Pancreas (tissue), 10 donors: ENCODE results near the gene SPATS2L. TPM values are rescaled to one million over a fixed set of nuclear protein-coding genes. Genes with fewer than 3 reads are reported as not detected.

ENCODE experiments used
- ATAC-seq, 4 donors: fragments of 200-7000 bp; cut with Tn5 transposase; one replicate each; pipeline versions ENCODE4 v1.8.0 to v1.9.1; 2020; ENCODE audit warnings: mild to moderate bottlenecking in 4 of 4, moderate library complexity in 4 of 4
- DNase-seq, 6 donors: peaks; one replicate each; pipeline ENCODE4 v3.0.0-alpha.2; 2020
- FAIRE-seq: peaks from 2 replicates; lab custom pipeline; 2012; peaks lifted over from hg19 to GRCh38; lab: Jason Lieb, UNC
- H3K27ac ChIP-seq, 4 donors: fragments of 200-600 bp; sonication (generic); 1 replicate in 3 of 4; 2 replicates in 1 of 4; pipeline versions ENCODE4 v1.5.0 to v1.8.0; 2020
- H3K27me3 ChIP-seq, 4 donors: fragments of 200-600 bp; one replicate each; pipeline ENCODE4 v1.8.0; 2021
- H3K36me3 ChIP-seq, 3 donors: fragments of 200-600 bp; sonication (generic) in 1 of 3; one replicate each; pipeline versions ENCODE4 v1.5.0 to v1.8.0; 2020 to 2021
- H3K4me1 ChIP-seq, 3 donors: fragments of 200-600 bp; one replicate each; pipeline ENCODE4 v1.8.0; 2021
- H3K4me3 ChIP-seq, 4 donors: fragments of 200-600 bp; sonication (generic) in 2 of 4; one replicate each; pipeline versions ENCODE4 v1.5.0 to v1.8.0; 2020 to 2021
- H3K9me3 ChIP-seq, 4 donors: fragments of 200-600 bp; one replicate each; pipeline ENCODE4 v1.8.0; 2021
- CTCF ChIP-seq, 4 donors: fragments of 200-600 bp; sonication (generic) in 3 of 4; IDR thresholded peaks; one replicate each; pipeline versions ENCODE4 v1.5.0 to v1.8.0; 2021; ENCODE audit warnings: antibody characterized with exemption in 4 of 4
- WGBS, 2 donors: extraction: QIAGEN DNeasy Blood & Tissue Kit; methylation state at CpG; one replicate each; pipeline ENCODE4 v1.1.7; 2013; 5-methylcytosine and 5-hydroxymethylcytosine counted together
- intact Hi-C, 3 donors: fragments of 100-400 bp; cut with DNase I; formaldehyde crosslinking; loops; one replicate each; pipeline versions ENCODE4 v1.11.1 to v1.14.2; 2022
- polyA plus RNA-seq, 2 donors: library from polyadenylated mRNA; stranded (reverse); fragments of 200-250 nt; gene quantifications; one replicate each; pipeline ENCODE4 v1.2.3, GENCODE V29; 2013
- total RNA-seq, 6 donors: library from RNA; stranded (reverse); fragmentation: NEBNext Ultra II Directional in 4 of 6; extraction: Animal tissue kit (Norgen Biotek cat#: 25700) in 4 of 6; gene quantifications; one replicate each; pipeline versions ENCODE4 v1.2.1 to v1.2.4, GENCODE V29; 2021 to 2023
- donor health status: healthy with polysubstance abuse.
- donor health status: DM: no; HTN: no; CAD: no; lungs with moderate emphysema.
- donor health status: DM: no; HTN: no; CAD: no.
- donor health status: control.
- donor health status: control.
- donor health status: Bipolar disorder and iron deficiency.
- donor health status: DM: yes; HTN: yes; CAD: no.
- donor health status: DM: no; HTN: no; CAD: no.
- donor health status: DM: no; HTN: no; CAD: no.
- donor health status: DM: yes; HTN: yes; CAD: no.

The SPATS2L gene
- total and polyA plus RNA-seq, 8 donors, result 28.8 to 87.0 (median 40.8) TPM

GRCh38 chr2:200438251-200438650 lies 131.8 kb downstream of the SPATS2L start:
- no peak for FAIRE-seq
- Histone ChIP-seq H3K36me3 (no peaks in the 10 kb centered on the region), H3K4me1 (no peaks in the 10 kb centered on the region), H3K9me3 (no peaks in the 10 kb centered on the region), H3K27me3 (no peaks in the 10 kb centered on the region), H3K4me3 (no peak overlapping the region), H3K27ac (no peak overlapping the region)
- intact Hi-C loops, result no loop called here
- DNase-seq, result no peak
- no peak for ATAC-seq
- WGBS, 2 donors, result 86 to 89% methylated on average over 1 of the region's 1 CpG
- TF ChIP-seq CTCF (IDR thresholded peaks at IDR 0.05), result no peak

- 53 to 57% methylated on average over 1 of the region's 1 CpG for WGBS, 2 donors
- no peaks in the 10 kb centered on the region for H3K27me3 ChIP-seq
- H3K36me3 ChIP-seq, result no peaks in the 10 kb centered on the region
- TF ChIP-seq CTCF (IDR thresholded peaks at IDR 0.05), result no peak
- H3K27ac ChIP-seq, result no peak overlapping the region
- no peak for DNase-seq
- no peak for FAIRE-seq
- no peak for ATAC-seq
- no peaks in the 10 kb centered on the region for H3K9me3 ChIP-seq
- H3K4me1 ChIP-seq, result no peaks in the 10 kb centered on the region
- intact Hi-C loops, result no loop called here
- H3K4me3 ChIP-seq, result no peak overlapping the region
Measured at GRCh38 chr2:200438846-200439245, 132.4 kb downstream of the SPATS2L start.

GRCh38 chr2:200439981-200440380 lies 133.5 kb downstream of the SPATS2L start:
- 95 to 99% methylated on average over 5 of the region's 5 CpGs for WGBS, 2 donors
- Histone ChIP-seq H3K9me3 (no peaks in the 10 kb centered on the region), H3K4me3 (no peak overlapping the region), H3K36me3 (no peaks in the 10 kb centered on the region), H3K4me1 (no peaks in the 10 kb centered on the region), H3K27ac (no peak overlapping the region), H3K27me3 (no peaks in the 10 kb centered on the region)
- no peak for DNase-seq
- no peak for FAIRE-seq
- TF ChIP-seq CTCF (IDR thresholded peaks at IDR 0.05), result no peak
- intact Hi-C loops, result no loop called here
- ATAC-seq, result no peak

GRCh38 chr2:200442471-200442870 lies 136.0 kb downstream of the SPATS2L start:
- no peaks in the 10 kb centered on the region for H3K9me3 ChIP-seq
- ATAC-seq, result no peak
- no peaks in the 10 kb centered on the region for H3K27me3 ChIP-seq
- H3K4me1 ChIP-seq, result no peaks in the 10 kb centered on the region
- intact Hi-C loops, result no loop called here
- TF ChIP-seq CTCF (IDR thresholded peaks at IDR 0.05), result no peak
- no peak overlapping the region for H3K4me3 ChIP-seq
- FAIRE-seq, result no peak
- no peak for DNase-seq
- WGBS, 2 donors, result 92 to 98% methylated on average over 1 of the region's 1 CpG
- H3K36me3 ChIP-seq, result no peaks in the 10 kb centered on the region
- H3K27ac ChIP-seq, result no peak overlapping the region

- ATAC-seq, result no peak
- no peaks in the 10 kb centered on the region for H3K4me1 ChIP-seq
- H3K9me3 ChIP-seq, result no peaks in the 10 kb centered on the region
- H3K27ac ChIP-seq, result no peak overlapping the region
- DNase-seq, result no peak
- intact Hi-C loops, result no loop called here
- no peak for FAIRE-seq
- no peaks in the 10 kb centered on the region for H3K36me3 ChIP-seq
- H3K27me3 ChIP-seq, result no peaks in the 10 kb centered on the region
- no peak overlapping the region for H3K4me3 ChIP-seq
- TF ChIP-seq CTCF (IDR thresholded peaks at IDR 0.05), result no peak
- 71 to 74% methylated on average over 5 of the region's 5 CpGs for WGBS, 2 donors
Measured at GRCh38 chr2:200443376-200443775, 136.9 kb downstream of the SPATS2L start.
